NCI-H2107 treated with DMSO at 0.1 percent for 48 hours (cell line): ENCODE data around the gene BLID.

ENCODE experiments used
- DNase-seq: peaks from one replicate; lab custom pipeline; 2025; ENCODE audit not compliant: unreplicated experiment; lab: John Stamatoyannopoulos, UW

The BLID gene, protein sequence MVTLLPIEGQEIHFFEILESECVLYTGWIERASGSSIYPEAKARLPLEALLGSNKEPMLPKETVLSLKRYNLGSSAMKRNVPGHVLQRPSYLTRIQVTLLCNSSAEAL

GRCh38 chr11:122115524-122116379, at the start of gene BLID:
BLID (minus strand) TSS chr11:122116215; CDS start chr11:122115922, 293 bp downstream.
- no peak for DNase-seq

GRCh38 chr11:122163053-122163819, 47.2 kb upstream of the BLID start:
- no peak for DNase-seq

- DNase-seq = no peak
These were observed 46.1 kb upstream of the BLID start for GRCh38 chr11:122162095-122162494.

DNA sequence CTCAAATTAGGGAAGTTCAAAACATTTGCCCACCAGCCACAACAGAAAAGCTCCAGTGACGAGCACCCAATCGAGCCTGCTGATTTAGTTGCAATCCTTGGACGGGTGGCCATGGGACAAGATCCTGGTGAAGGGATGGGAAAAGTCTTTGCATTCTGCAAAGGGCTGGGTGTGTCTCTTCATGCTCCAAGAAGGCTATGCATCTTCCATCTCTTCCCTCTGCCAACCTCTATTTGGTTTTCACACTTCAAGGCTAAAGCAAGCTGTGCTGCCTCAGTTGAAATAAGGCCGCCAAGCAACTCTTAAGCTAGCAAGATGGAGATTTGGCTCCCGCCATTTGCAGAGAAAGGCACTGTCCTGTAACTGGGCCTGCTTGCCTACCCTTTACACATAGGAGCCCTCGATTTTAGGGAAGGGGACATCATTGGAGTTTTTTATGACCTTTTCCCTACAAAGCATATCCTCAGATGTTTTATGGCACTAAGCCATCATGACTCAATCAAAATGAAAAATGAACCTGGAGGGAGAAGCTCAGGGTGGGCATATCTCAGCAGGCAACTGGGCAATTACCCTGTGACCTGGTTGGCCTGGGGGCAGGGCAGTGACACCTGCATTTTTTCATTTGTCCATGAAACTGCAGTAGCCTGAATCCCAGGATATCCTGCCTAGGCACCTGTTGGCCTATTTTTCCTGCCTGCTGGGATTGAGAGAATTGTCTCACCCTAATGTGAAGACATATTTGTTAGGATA, 45.0 kb upstream of the BLID start:
- DNase-seq = no peak

- no peak for DNase-seq
These were observed 43.8 kb upstream of the BLID start for GRCh38 chr11:122159861-122160260.

DNA sequence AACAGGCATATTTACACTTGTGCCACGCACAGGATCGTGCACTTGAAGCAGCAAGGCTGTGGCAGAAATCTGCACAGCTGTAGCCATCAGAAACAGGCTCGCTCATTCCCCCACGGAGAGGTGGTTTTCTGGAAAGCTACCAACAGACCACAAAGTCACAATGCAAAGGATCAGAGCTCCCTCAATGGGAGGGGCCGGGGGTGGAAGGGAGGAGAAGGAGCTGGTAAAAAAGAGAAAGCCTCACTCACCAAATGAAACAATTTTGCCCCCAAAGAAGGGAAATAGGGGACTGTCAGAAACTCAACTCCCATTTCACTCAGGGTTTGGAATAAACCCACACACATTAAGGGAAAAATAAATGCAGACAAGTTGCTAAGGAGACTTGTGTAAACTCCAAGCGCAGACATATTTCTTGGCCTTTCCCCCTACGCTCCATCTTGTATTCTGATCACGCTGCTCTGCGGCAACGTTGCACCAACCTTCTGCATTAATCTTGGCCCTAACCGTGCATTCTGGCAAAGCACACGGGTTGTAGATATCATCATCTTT, 43.2 kb upstream of the BLID start:
- no peak for DNase-seq

- no peak for DNase-seq
These were observed 42.2 kb upstream of the BLID start for GRCh38 chr11:122158171-122158570.

- no peak for DNase-seq
These were observed 41.7 kb upstream of the BLID start for GRCh38 chr11:122157653-122158161.

- DNase-seq = no peak
These were observed 40.9 kb upstream of the BLID start for GRCh38 chr11:122156940-122157382.

DNA sequence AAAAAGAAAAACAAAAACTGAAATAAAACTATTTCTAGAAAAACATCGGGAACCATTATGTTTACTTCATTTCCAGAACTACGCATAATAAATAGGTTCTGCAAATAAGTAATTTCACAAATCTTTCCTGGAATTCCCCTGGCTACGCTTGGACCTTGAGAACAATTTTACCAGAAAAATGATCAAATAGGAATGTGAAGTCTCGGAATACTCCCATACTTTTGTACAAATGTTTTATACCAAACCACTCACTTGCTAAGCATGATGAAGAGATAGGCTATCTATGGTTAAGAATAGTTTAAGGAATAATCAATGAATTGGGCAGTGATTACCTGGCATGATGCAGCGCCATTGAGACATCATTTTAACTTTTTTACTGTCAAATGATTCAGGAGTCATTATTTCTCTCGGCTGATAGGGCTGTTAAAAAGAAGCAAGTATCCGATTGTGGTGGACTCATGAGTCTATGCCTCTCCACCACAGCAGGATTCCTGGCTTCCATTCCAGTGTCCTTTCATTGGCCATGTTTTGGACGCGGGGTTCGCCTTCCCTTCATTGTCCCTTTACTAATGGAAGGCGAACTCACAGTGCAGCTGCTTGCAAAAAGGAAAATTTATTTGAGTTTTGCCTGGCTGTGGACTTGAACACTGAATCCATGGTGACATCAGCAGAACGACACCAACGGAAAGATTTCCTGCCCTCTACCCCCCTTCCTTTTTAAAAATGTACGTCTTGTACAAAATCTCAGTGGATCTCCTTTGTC, 39.9 kb upstream of the BLID start:
- no peak for DNase-seq

GRCh38 chr11:122154994-122155393, 39.0 kb upstream of the BLID start:
- DNase-seq = no peak

GRCh38 chr11:122154227-122154626, 38.2 kb upstream of the BLID start:
- DNase-seq = no peak

- no peak for DNase-seq
These were observed 37.7 kb upstream of the BLID start for GRCh38 chr11:122153746-122154145.

DNA sequence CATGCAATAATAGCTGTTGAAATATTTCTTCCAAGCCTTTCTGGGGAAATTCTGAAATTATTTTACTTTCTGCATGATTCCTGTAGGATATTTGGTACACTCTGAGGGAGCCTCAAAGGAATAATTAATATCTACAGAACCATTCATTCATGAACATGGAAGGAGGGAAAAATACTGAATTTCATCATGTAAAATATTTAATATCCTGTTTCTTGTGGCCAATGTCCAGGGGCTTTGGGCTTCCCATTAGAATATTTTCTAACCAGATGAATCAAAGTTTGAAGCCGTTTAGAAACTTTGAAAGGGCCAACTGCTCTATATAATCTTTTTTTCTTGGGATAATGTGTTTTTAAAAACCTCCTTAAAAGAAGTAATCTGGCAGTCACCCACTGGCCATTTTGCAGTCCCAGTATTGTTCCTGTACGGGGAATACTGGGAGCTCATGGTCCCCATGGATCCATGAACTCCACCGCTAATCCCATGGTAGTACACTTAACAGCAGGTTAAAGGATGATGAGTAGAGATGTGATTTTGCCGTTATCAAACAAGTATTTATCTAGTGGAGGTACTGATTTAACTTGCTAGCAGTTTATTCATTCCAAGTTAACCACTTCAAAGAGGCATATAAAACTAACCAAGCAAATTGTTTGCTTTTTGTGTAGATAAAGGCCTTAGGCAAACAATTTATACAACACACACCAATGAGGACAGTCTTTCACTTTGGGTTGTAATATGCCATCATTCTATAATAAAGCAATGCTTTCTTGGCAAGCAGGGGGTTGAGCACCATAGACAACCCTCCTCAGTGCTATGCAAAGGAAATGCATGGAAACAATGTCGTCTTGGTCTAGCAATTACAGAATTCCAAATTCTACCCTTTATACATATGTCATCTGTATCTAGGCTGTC, 34.5 kb upstream of the BLID start:
- DNase-seq = no peak

DNA sequence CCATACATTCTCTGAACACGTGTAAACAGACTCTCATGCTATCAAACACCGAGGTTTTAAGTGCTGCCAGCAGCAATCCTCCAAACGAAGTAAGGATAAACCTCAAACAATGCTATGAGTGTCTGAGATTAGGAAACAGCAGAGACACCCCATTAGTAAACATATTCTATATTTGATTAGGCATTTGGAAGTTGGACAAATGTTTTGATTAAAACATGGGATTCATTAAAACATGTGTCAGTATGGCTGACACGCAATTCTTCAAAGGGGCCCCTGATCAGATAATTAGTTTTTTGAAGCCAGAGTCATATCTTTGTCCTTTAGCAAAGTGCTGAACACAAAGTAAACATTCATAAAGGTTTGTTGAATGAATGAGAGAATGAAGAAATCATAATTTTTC, 33.2 kb upstream of the BLID start:
- DNase-seq = no peak

- DNase-seq = no peak
These were observed 30.5 kb upstream of the BLID start for GRCh38 chr11:122146475-122146874.

DNA sequence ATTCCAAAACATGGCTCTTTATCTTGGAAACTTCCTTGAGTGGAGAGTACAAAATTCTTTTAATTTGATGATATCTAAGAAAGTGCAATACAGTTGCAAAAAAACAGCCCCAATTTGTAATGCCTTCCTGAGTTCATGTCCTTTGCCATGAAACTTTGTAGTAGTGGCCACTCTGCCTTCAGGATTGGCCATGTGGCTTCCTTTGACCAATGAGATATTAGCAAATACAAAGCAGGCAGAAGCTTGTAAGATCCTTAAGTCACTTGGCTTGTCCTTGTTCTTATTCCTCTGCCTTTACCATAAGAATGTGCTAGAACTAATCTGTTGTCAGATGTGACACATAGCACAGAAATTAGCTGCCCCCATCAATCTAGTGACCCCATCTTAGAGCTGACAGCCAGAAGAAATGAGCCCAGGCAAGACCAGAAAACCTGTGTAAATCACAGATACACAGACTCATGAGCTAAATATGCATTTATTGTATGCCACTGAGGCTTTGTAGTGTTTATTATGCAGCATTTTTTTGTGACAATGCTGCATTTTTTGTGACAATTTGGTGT, 29.8 kb upstream of the BLID start:
- DNase-seq = no peak

- DNase-seq = no peak
These were observed 28.7 kb upstream of the BLID start for GRCh38 chr11:122144752-122145151.

GRCh38 chr11:122141725-122142124, 25.7 kb upstream of the BLID start:
- no peak for DNase-seq
